Panc1 (cell line): ENCODE measurements around the gene MAK.

ENCODE experiments used
- POLR2AphosphoS5 ChIP-seq: IDR thresholded peaks from 2 replicates; pipeline ENCODE4 v1.6.1; 2012; ENCODE audit warnings: mild to moderate bottlenecking, low read depth, low read length, moderate library complexity
- SIN3A ChIP-seq: IDR thresholded peaks from 2 replicates; pipeline ENCODE4 v1.6.1; 2012; ENCODE audit warnings: low read depth, mild to moderate bottlenecking, low read length, moderate library complexity, borderline replicate concordance; ENCODE audit not compliant: insufficient read depth
- TF ChIP-seq, protein P1 (sequence below): fragments of 450-650 bp; IDR thresholded peaks from 2 replicates; pipeline ENCODE4 v1.5.1; 2017; ENCODE audit warnings: mild to moderate bottlenecking
- TF ChIP-seq, protein P2 (sequence below), 2 experiments: IDR thresholded peaks; 2 replicates each; pipeline ENCODE4 v1.6.1; 2011 to 2012; ENCODE audit warnings: low read depth in 2 of 2, control low read depth in 1 of 2, low read length in 1 of 2, mild to moderate bottlenecking in 1 of 2, moderate library complexity in 1 of 2; ENCODE audit not compliant: insufficient read depth in 1 of 2

DNA sequence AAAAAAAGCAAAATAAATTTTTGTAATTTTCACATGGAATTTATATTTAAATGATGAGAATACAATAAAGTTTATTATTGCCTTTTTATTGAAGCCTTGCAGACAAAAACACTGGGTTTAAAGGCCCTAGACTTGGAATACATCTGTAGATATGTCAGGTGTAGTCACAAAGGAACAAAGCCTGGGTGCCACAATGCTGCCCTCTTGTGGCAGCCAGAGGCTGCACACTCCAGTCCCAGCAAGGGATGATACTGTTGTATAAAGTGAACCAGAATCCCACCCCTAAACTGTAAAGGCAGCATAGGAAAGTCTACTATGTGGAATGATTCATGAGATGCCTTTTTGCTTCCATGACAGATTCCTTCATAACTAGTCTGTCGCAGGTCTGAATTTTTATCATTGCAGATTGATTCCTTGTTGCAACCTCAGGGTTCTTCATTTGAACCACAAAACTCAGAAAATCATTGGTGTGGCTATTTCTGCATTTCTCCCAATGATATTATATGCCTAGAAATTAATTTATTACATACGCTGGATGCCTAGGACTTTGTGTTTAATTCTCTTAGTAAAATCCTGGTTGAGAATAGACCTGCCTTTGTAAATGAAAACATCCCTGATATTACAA is 37.0 kb downstream of the MAK start:
- TF ChIP-seq SIN3A (0 out of 2 replicates have a peak, but pooled peaks have one; percentile 36), POLR2AphosphoS5 (no peak)
- TF ChIP-seq, protein P1, sequence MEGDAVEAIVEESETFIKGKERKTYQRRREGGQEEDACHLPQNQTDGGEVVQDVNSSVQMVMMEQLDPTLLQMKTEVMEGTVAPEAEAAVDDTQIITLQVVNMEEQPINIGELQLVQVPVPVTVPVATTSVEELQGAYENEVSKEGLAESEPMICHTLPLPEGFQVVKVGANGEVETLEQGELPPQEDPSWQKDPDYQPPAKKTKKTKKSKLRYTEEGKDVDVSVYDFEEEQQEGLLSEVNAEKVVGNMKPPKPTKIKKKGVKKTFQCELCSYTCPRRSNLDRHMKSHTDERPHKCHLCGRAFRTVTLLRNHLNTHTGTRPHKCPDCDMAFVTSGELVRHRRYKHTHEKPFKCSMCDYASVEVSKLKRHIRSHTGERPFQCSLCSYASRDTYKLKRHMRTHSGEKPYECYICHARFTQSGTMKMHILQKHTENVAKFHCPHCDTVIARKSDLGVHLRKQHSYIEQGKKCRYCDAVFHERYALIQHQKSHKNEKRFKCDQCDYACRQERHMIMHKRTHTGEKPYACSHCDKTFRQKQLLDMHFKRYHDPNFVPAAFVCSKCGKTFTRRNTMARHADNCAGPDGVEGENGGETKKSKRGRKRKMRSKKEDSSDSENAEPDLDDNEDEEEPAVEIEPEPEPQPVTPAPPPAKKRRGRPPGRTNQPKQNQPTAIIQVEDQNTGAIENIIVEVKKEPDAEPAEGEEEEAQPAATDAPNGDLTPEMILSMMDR, result peak; percentile 99
- TF ChIP-seq, protein P2, sequence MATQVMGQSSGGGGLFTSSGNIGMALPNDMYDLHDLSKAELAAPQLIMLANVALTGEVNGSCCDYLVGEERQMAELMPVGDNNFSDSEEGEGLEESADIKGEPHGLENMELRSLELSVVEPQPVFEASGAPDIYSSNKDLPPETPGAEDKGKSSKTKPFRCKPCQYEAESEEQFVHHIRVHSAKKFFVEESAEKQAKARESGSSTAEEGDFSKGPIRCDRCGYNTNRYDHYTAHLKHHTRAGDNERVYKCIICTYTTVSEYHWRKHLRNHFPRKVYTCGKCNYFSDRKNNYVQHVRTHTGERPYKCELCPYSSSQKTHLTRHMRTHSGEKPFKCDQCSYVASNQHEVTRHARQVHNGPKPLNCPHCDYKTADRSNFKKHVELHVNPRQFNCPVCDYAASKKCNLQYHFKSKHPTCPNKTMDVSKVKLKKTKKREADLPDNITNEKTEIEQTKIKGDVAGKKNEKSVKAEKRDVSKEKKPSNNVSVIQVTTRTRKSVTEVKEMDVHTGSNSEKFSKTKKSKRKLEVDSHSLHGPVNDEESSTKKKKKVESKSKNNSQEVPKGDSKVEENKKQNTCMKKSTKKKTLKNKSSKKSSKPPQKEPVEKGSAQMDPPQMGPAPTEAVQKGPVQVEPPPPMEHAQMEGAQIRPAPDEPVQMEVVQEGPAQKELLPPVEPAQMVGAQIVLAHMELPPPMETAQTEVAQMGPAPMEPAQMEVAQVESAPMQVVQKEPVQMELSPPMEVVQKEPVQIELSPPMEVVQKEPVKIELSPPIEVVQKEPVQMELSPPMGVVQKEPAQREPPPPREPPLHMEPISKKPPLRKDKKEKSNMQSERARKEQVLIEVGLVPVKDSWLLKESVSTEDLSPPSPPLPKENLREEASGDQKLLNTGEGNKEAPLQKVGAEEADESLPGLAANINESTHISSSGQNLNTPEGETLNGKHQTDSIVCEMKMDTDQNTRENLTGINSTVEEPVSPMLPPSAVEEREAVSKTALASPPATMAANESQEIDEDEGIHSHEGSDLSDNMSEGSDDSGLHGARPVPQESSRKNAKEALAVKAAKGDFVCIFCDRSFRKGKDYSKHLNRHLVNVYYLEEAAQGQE (IDR thresholded peaks at IDR 0.05; ENCODE audit: insufficient read depth in 1 of 2, low read depth in 2 of 2, low read length in 1 of 2), result no peak
